GM18520 (cell line): ENCODE measurements around the gene ASB8.

ENCODE experiments used
- ATAC-seq: cut with Tn5 transposase; IDR thresholded peaks from one replicate; pipeline ENCODE4 v1.9.1; 2021; ENCODE audit not compliant: unreplicated experiment

Gene ASB8

DNA sequence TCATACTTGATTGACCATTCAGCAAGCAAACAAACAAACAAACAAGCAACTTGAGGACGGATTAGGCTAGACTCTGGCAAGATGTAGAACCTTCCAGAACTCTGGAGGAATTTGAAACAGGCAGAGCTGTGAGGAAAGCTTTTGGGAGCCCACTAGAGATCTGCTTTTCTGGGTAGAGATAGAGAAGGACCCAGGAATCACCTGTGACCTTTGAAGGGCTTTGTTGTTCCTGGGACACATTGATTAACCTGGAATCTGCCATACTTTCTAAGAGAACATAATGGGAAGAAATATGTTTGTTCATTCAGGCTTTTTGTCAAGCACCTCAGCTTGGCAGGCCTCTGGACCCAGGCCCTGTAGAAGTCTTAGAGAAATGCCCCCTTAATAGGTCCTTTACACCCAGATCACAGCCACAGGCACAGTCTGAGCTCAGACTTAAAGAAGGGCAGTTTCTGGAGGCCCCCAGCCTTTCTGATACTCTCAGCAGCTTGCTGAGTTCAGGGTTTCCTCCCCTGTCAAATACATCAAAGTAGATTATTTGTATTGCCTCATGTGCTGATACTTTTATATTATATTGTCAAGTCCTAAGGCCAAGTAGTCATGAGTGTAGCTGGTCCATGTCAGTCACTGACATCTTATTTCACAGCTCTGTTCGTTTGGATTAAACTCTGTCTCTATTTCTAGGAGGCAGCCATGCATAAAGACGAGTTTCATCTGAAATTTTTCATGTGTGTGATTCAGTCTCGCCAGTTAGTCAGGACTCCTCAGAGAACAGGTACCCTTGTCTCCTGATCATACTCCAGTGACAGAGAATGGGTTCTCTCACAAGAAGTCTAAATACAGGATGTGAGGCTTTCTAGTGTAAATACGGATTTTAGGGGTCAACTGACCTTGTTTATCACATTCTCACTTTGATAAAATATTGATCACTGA is 50.4 kb downstream of the ASB8 start:
- no peak for ATAC-seq

DNA sequence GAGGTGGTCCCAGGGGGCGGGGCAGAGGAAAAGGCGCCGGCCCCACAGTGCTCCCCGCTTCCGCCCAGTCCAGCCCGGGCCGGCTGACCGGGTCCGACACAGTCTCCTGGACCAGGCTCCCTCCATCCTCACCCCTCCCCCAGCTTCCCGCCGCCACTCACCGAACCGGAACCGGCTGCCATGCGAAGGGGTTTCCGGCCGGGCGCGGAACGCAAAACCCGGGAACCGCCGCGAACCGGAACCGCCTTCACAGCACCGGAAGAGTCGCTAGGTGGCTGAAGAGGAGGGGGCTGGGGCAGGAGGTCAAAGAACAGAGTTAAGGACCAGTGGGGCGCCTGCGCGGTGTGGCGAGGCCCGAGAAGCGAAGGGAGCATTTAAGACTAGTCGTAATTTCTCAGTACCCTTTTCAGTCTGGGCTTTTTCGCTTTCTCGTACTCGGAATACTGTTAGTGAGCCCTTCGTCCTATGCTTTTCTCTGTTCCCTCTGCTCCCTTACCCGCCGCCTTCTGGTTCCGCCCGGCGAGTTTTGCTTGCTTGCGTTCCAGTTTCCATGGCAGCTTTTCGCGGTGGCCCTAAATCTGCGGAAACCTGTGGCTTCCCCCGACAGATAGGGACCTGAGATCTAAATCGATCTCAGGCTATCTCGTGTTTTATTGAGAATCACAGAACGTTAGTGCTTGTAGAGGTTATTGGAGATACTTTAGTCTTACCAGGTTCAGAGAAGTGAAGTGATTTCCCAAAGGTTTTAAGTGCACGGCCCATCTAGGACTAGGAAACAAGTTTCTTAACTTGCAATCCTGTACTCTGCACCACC is 51.2 kb downstream of the ASB8 start, which contains the start of gene SENP1:
SENP1 (minus strand) TSS at position 213 of the 814 bp plus-strand sequence. CDS start 4,607 bp downstream, outside the sequence.
- ATAC-seq: peak; percentile 47

DNA sequence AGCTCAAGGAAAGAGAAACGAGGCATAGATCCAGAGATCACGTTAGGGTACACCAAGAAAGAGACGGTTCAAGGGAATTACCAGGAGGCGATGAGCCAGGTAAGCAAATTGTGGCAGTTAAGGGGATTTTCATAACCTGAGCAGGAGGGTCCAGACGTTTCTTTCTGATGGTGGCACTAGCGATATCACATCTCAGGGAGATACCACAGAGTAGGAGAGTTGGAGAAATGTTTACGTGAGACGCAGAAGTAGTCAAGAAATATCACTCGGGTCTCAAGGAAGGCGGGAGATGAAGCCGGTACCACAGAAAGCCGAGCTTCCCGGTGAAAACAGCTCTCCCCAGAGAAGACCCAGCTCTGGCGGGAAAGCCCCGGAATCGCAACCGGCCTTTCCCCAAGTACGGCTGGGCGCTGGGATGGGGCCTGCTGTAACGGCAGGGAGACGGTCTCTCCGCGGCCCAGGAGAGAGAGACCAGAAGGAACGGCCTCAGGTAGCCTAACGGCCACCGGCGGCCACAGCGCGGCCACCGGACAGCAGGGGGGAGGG is 51.9 kb downstream of the ASB8 start:
- peak; percentile 25 for ATAC-seq

DNA sequence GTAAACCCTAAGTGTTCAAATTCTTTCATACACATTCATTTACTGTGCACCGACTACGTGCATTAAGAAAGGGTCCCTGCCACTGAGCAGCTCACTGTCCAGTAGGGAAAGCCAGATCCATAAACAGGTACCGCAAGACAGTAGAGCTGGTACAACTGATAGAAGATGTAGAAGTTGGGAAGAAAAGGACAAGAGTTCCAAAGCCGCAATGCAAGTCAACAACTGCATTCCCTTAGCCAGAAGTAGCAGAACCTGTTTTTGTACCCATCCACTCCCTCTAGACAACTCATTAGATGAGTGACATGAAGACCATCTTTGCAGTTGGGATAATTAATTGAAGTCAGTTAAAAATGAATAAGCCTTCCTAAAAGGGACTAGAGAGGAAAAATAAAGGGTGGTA is 52.8 kb downstream of the ASB8 start:
- no peak for ATAC-seq
